ENCODE results near the gene RAPGEF3. TPM values are rescaled to one million over a fixed set of nuclear protein-coding genes. Genes with fewer than 3 reads are reported as not detected.

The RAPGEF3 gene
- total and polyA plus RNA-seq, 9 of the 15 experiments (the other 6 are each of a cell fraction or from before 2014, with no cell fraction given): 0.03 to 0.78 (median 0.37) TPM; not detected in 1

- CTCF ChIA-PET (ENCODE audit: low intra/inter-chr PET ratio): interaction anchor here (1.8 to 4.5 kb wide), 3 partner anchors 13 to 64 kb away, joined by 6 to 42 read pairs (median 21); no protein-coding TSS in a partner anchor
- peaks cover 5% of the 10 kb centered on the region for H3K9me1 ChIP-seq (ENCODE audit: control insufficient read depth, insufficient read depth, low read length)
- DNase-seq (ENCODE audit: extremely low read depth in 1 of 4, low spot score in 3 of 4): no peak
- no peaks in the 10 kb centered on the region for H3K27me3 ChIP-seq (ENCODE audit: control insufficient read depth in 2 of 2, insufficient read depth in 2 of 2, low read length in 2 of 2)
- H4K20me1 ChIP-seq (replicated peaks; ENCODE audit: control insufficient read depth, insufficient read depth, low read length): peaks cover 17% of the 10 kb centered on the region; the same call in 1 of the 2 replicates
- no peak for ATAC-seq
- no peaks in the 10 kb centered on the region for H3K9me3 ChIP-seq (replicated peaks; ENCODE audit: control insufficient read depth, insufficient read depth, low read depth, low read length)
- BruUV-seq (replicated peaks): no TSS peak
- H3K4me3 ChIP-seq: no peak overlapping the region
- no peak overlapping the region for H3K27ac ChIP-seq (ENCODE audit: extremely low read depth, low read depth, low read length)
- WGBS (ENCODE audit: insufficient coverage, low coverage, missing lambda C conversion rate): 79% methylated on average over 9 of the region's 11 CpGs
- no peak overlapping the region for H2AFZ ChIP-seq (ENCODE audit: low read depth, low read length)
- H3K9ac ChIP-seq (ENCODE audit: insufficient read depth in 1 of 2, low read depth in 2 of 2, low read length in 2 of 2): peak overlapping the region in 1 of 2 experiments; percentile 17; a peak in 1 of 4 replicates
- peaks cover 41 to 73% of the 10 kb centered on the region in 2 experiments for H3K4me1 ChIP-seq (replicated peaks in 1 of 2; ENCODE audit: control insufficient read depth in 2 of 2, insufficient read depth in 2 of 2, low read length in 2 of 2)
- POLR2A ChIA-PET: interaction anchor here (0.6 to 2.0 kb wide), 7 partner anchors 10 to 78 kb away, joined by 3 to 6 read pairs (median 4); partner anchors contain the start of gene RAPGEF3
- H3K4me2 ChIP-seq (ENCODE audit: insufficient read depth, low read length): no peak overlapping the region
- peaks cover 52% of the 10 kb centered on the region for H3K79me2 ChIP-seq (ENCODE audit: control insufficient read depth, insufficient read depth, low read length)
- peaks cover 65% of the 10 kb centered on the region; the same call in 2 of the 3 replicates for H3K36me3 ChIP-seq (ENCODE audit: control insufficient read depth, insufficient read depth, low read length)
- intact Hi-C loops (cut with micrococcal nuclease) (loop anchor here (1.0 kb wide), 3 partner anchors 38 to 65 kb away; no protein-coding TSS in a partner anchor), in situ Hi-C loops (cut with MboI) (loop anchor here (10.0 kb wide), 1 partner anchor 65 kb away; no protein-coding TSS in a partner anchor)
- FAIRE-seq: no peak
- TF ChIP-seq MAFG (tag; conservative IDR thresholded peaks at IDR 0.05): 0 out of 2 replicates have a peak, but pooled peaks have one; percentile 5
- TF ChIP-seq POLR2G (IDR thresholded peaks at IDR 0.05; ENCODE audit: low read depth, low read length): peak; percentile 70
- TF ChIP-seq, protein P1, sequence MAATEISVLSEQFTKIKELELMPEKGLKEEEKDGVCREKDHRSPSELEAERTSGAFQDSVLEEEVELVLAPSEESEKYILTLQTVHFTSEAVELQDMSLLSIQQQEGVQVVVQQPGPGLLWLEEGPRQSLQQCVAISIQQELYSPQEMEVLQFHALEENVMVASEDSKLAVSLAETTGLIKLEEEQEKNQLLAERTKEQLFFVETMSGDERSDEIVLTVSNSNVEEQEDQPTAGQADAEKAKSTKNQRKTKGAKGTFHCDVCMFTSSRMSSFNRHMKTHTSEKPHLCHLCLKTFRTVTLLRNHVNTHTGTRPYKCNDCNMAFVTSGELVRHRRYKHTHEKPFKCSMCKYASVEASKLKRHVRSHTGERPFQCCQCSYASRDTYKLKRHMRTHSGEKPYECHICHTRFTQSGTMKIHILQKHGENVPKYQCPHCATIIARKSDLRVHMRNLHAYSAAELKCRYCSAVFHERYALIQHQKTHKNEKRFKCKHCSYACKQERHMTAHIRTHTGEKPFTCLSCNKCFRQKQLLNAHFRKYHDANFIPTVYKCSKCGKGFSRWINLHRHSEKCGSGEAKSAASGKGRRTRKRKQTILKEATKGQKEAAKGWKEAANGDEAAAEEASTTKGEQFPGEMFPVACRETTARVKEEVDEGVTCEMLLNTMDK (IDR thresholded peaks at IDR 0.05; ENCODE audit: borderline replicate concordance, insufficient read depth, low read depth, low read length, poor library complexity, severe bottlenecking): no peak
- no peak; the same call in 1 of the 2 replicates for TF ChIP-seq ZBTB7A (IDR thresholded peaks at IDR 0.05; ENCODE audit: borderline replicate concordance, control insufficient read depth, low read depth, low read length)
- TF ChIP-seq, protein P2, sequence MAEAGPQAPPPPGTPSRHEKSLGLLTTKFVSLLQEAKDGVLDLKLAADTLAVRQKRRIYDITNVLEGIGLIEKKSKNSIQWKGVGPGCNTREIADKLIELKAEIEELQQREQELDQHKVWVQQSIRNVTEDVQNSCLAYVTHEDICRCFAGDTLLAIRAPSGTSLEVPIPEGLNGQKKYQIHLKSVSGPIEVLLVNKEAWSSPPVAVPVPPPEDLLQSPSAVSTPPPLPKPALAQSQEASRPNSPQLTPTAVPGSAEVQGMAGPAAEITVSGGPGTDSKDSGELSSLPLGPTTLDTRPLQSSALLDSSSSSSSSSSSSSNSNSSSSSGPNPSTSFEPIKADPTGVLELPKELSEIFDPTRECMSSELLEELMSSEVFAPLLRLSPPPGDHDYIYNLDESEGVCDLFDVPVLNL (CRISPR knock-in tag; IDR thresholded peaks at IDR 0.05; ENCODE audit: low read depth): no peak
- no peak for TF ChIP-seq MTF1 (CRISPR knock-in tag; IDR thresholded peaks at IDR 0.05; ENCODE audit: borderline replicate concordance)
- TF ChIP-seq, protein P3, sequence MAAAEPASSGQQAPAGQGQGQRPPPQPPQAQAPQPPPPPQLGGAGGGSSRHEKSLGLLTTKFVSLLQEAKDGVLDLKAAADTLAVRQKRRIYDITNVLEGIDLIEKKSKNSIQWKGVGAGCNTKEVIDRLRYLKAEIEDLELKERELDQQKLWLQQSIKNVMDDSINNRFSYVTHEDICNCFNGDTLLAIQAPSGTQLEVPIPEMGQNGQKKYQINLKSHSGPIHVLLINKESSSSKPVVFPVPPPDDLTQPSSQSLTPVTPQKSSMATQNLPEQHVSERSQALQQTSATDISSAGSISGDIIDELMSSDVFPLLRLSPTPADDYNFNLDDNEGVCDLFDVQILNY (CRISPR knock-in tag; IDR thresholded peaks at IDR 0.05): 0 out of 2 replicates have a peak, but pooled peaks have one; percentile 40
- TF ChIP-seq ZNF431 (CRISPR knock-in tag; IDR thresholded peaks at IDR 0.05): no peak
- TF ChIP-seq MAFK (IDR thresholded peaks at IDR 0.05; ENCODE audit: low read length): peak; percentile 37; the same call in 1 of the 2 replicates
- TF ChIP-seq RBFOX2 (IDR thresholded peaks at IDR 0.05; ENCODE audit: low read depth, low read length): peak; percentile 52
- no peak for TF ChIP-seq FOXM1 (IDR thresholded peaks at IDR 0.05; ENCODE audit: low read depth)
- no peak for TF ChIP-seq FOXM1 (CRISPR knock-in tag; IDR thresholded peaks at IDR 0.05; ENCODE audit: low read depth)
- TF ChIP-seq RBM15 (IDR thresholded peaks at IDR 0.05; ENCODE audit: insufficient read depth, low read length): no peak
- TF ChIP-seq ZNF316 (IDR thresholded peaks at IDR 0.05): peak; percentile 46; the same call in 1 of the 2 replicates
- no peak for TF ChIP-seq ZFP30 (CRISPR knock-in tag; IDR thresholded peaks at IDR 0.05; ENCODE audit: borderline replicate concordance)
- TF ChIP-seq, protein P4, sequence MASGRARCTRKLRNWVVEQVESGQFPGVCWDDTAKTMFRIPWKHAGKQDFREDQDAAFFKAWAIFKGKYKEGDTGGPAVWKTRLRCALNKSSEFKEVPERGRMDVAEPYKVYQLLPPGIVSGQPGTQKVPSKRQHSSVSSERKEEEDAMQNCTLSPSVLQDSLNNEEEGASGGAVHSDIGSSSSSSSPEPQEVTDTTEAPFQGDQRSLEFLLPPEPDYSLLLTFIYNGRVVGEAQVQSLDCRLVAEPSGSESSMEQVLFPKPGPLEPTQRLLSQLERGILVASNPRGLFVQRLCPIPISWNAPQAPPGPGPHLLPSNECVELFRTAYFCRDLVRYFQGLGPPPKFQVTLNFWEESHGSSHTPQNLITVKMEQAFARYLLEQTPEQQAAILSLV (tag; IDR thresholded peaks at IDR 0.05): no peak
These were observed 21.3 kb upstream of the RAPGEF3 start for GRCh38 chr12:47779943-47780504.
